IMR-90 (cell line): ENCODE data around the gene APPBP2. TPM values are rescaled to one million over a fixed set of nuclear protein-coding genes. Genes with fewer than 3 reads are reported as not detected.
A peak's percentile ranks its signal among the peaks of the same experiment; 100 is the strongest.

Source experiments
- ATAC-seq: fragments of 200-7000 bp; cut with Tn5 transposase; 2 replicates; pipeline ENCODE4 v1.9.1; 2020; ENCODE audit warnings: low read depth, mild to moderate bottlenecking, moderate library complexity
- BruUV-seq: library from RNA; stranded (reverse); fragments of 400-500 nt; replicated peaks from 2 replicates; lab custom pipeline; 2021; lab: Mats Ljungman, UMichigan
- CTCF ChIA-PET: fragments of 300-600 bp; formaldehyde crosslinking; extraction: SDS; loops from one replicate; lab custom pipeline; 2021; ENCODE audit warnings: antibody characterized with exemption; lab: Yijun Ruan, JAX
- POLR2A ChIA-PET: fragments of 300-600 bp; sonication (Branson Sonifier 250); formaldehyde crosslinking; loops from one replicate; lab custom pipeline; 2022; ENCODE audit warnings: antibody characterized with exemption; ENCODE audit not compliant: unreplicated experiment; lab: Charles Lee
- DNase-seq: peaks from one replicate; pipeline ENCODE4 v3.0.0; 2013
- H2AFZ ChIP-seq: replicated peaks from 2 replicates; pipeline ENCODE3; 2013; ENCODE audit warnings: low read length, mild to moderate bottlenecking; ENCODE audit not compliant: poor library complexity
- H2AK5ac ChIP-seq: 2 replicates; pipeline ENCODE4 v1.6.1; 2013; ENCODE audit warnings: low read depth, low read length, inconsistent platforms
- H2AK9ac ChIP-seq: replicated peaks from 2 replicates; pipeline ENCODE3; 2013; ENCODE audit warnings: mild to moderate bottlenecking, low read depth, low read length, moderate library complexity; ENCODE audit not compliant: poor library complexity
- H2BK120ac ChIP-seq: 2 replicates; pipeline ENCODE4 v1.6.1; 2013; ENCODE audit warnings: low read depth, low read length, inconsistent platforms
- H2BK15ac ChIP-seq: 3 replicates; pipeline ENCODE4 v1.6.1; 2013; ENCODE audit warnings: low read depth, low read length, inconsistent platforms
- H2BK20ac ChIP-seq: 2 replicates; pipeline ENCODE4 v1.6.1; 2013; ENCODE audit warnings: low read depth, mild to moderate bottlenecking, inconsistent platforms, low read length, moderate library complexity
- H2BK5ac ChIP-seq: 2 replicates; pipeline ENCODE4 v1.6.1; 2013; ENCODE audit warnings: mild to moderate bottlenecking, low read depth, low read length, inconsistent platforms; ENCODE audit not compliant: poor library complexity, severe bottlenecking
- H3K14ac ChIP-seq: replicated peaks from 2 replicates; pipeline ENCODE4 v1.6.1; 2013; ENCODE audit warnings: low read depth, low read length, inconsistent platforms
- H3K18ac ChIP-seq: 2 replicates; pipeline ENCODE4 v1.6.1; 2013; ENCODE audit warnings: low read depth, low read length, control low read depth
- H3K23ac ChIP-seq: 2 replicates; pipeline ENCODE4 v1.6.1; 2013; ENCODE audit warnings: low read depth, low read length, inconsistent platforms
- H3K27ac ChIP-seq: 2 replicates; pipeline ENCODE4 v1.5.1; 2013; ENCODE audit warnings: mild to moderate bottlenecking, control low read depth, low read length; ENCODE audit not compliant: insufficient read depth
- H3K27me3 ChIP-seq: 2 replicates; pipeline ENCODE4 v1.6.1; 2013; ENCODE audit warnings: low read length; ENCODE audit not compliant: control insufficient read depth, insufficient read depth
- H3K36me3 ChIP-seq: 2 replicates; pipeline ENCODE4 v1.6.1; 2013; ENCODE audit warnings: low read length, mixed read lengths; ENCODE audit not compliant: control insufficient read depth, insufficient read depth
- H3K4ac ChIP-seq: 2 replicates; pipeline ENCODE4 v1.6.1; 2013; ENCODE audit warnings: low read depth, low read length, inconsistent platforms
- H3K4me1 ChIP-seq: 2 replicates; pipeline ENCODE4 v1.6.1; 2013; ENCODE audit warnings: low read length, mixed read lengths; ENCODE audit not compliant: control insufficient read depth, insufficient read depth
- H3K4me2 ChIP-seq: 2 replicates; pipeline ENCODE4 v1.6.1; 2013; ENCODE audit warnings: low read depth, mild to moderate bottlenecking, control low read depth, low read length, moderate library complexity
- H3K4me3 ChIP-seq: 2 replicates; pipeline ENCODE4 v1.5.1; 2013; ENCODE audit warnings: low read depth, mild to moderate bottlenecking, control low read depth, low read length, moderate library complexity; ENCODE audit not compliant: insufficient read depth
- H3K56ac ChIP-seq: 2 replicates; pipeline ENCODE4 v1.6.1; 2013; ENCODE audit warnings: low read length, inconsistent platforms; ENCODE audit not compliant: insufficient read depth; ENCODE audit errors: extremely low read depth
- H3K79me1 ChIP-seq, 2 experiments: 2 replicates each; pipeline ENCODE4 v1.6.1; 2013; ENCODE audit warnings: low read length in 2 of 2, inconsistent platforms in 1 of 2, low read depth in 1 of 2
- H3K9ac ChIP-seq: 2 replicates; pipeline ENCODE4 v1.6.1; 2013; ENCODE audit warnings: low read depth, low read length, control low read depth
- H3K9me1 ChIP-seq: 2 replicates; pipeline ENCODE4 v1.6.1; 2013; ENCODE audit warnings: low read length, inconsistent platforms; ENCODE audit not compliant: insufficient read depth
- H3K9me3 ChIP-seq: 2 replicates; pipeline ENCODE4 v1.6.1; 2013; ENCODE audit warnings: low read length; ENCODE audit not compliant: control insufficient read depth, insufficient read depth
- H4K20me1 ChIP-seq: 2 replicates; pipeline ENCODE4 v1.6.1; 2013; ENCODE audit warnings: low read length, inconsistent platforms; ENCODE audit not compliant: insufficient read depth
- H4K5ac ChIP-seq: 2 replicates; pipeline ENCODE4 v1.6.1; 2013; ENCODE audit warnings: mild to moderate bottlenecking, low read depth, low read length, control low read depth
- H4K8ac ChIP-seq, 2 experiments: 2 replicates each; pipeline ENCODE4 v1.6.1; 2013; ENCODE audit warnings: low read depth in 2 of 2, low read length in 2 of 2, control low read depth in 1 of 2, inconsistent platforms in 1 of 2
- H4K91ac ChIP-seq: 2 replicates; pipeline ENCODE4 v1.6.1; 2013; ENCODE audit warnings: low read depth, low read length, inconsistent platforms; ENCODE audit not compliant: insufficient read depth
- BHLHE40 ChIP-seq: fragments of 150-350 bp; IDR thresholded peaks from 2 replicates; pipeline ENCODE4 v1.6.1; 2016; ENCODE audit warnings: mild to moderate bottlenecking, low read depth, low read length
- CEBPB ChIP-seq: IDR thresholded peaks from 2 replicates; pipeline ENCODE4 v1.6.1; 2012; ENCODE audit warnings: low read depth, low read length, improper control_type of control experiment
- CHD1 ChIP-seq: IDR thresholded peaks from 2 replicates; pipeline ENCODE4 v1.6.1; 2012; ENCODE audit warnings: low read depth, low read length, improper control_type of control experiment
- CTCF ChIP-seq: conservative IDR thresholded peaks from 2 replicates; pipeline ENCODE4 v1.5.1; 2012; ENCODE audit warnings: mild to moderate bottlenecking, low read depth, low read length, improper control_type of control experiment
- ELK1 ChIP-seq: fragments of 150-350 bp; IDR thresholded peaks from 2 replicates; pipeline ENCODE4 v1.6.1; 2016; ENCODE audit warnings: low read depth, mild to moderate bottlenecking, low read length, moderate library complexity, borderline replicate concordance
- FOS ChIP-seq: fragments of 150-350 bp; IDR thresholded peaks from 2 replicates; pipeline ENCODE4 v1.6.1; 2016; ENCODE audit warnings: low read depth, low read length
- MAFK ChIP-seq: IDR thresholded peaks from 2 replicates; pipeline ENCODE4 v1.6.1; 2012; ENCODE audit warnings: low read depth, low read length, improper control_type of control experiment
- MAZ ChIP-seq: IDR thresholded peaks from 2 replicates; pipeline ENCODE4 v1.6.1; 2012; ENCODE audit warnings: low read depth, mild to moderate bottlenecking, low read length, improper control_type of control experiment, moderate library complexity, borderline replicate concordance
- MXI1 ChIP-seq: IDR thresholded peaks from 2 replicates; pipeline ENCODE4 v1.6.1; 2012; ENCODE audit warnings: low read depth, mild to moderate bottlenecking, low read length, moderate library complexity, borderline replicate concordance
- NFE2L2 ChIP-seq: fragments of 150-350 bp; IDR thresholded peaks from 2 replicates; pipeline ENCODE4 v1.6.1; 2016; ENCODE audit warnings: low read depth, mild to moderate bottlenecking, low read length
- RAD21 ChIP-seq: IDR thresholded peaks from 2 replicates; pipeline ENCODE4 v1.6.1; 2012; ENCODE audit warnings: low read length, improper control_type of control experiment
- RCOR1 ChIP-seq: IDR thresholded peaks from 2 replicates; pipeline ENCODE4 v1.6.1; 2012; ENCODE audit warnings: mild to moderate bottlenecking, low read length, improper control_type of control experiment; ENCODE audit not compliant: insufficient replicate concordance
- RFX5 ChIP-seq: IDR thresholded peaks from 2 replicates; pipeline ENCODE4 v1.8.0; 2012; ENCODE audit warnings: low read depth, mild to moderate bottlenecking, low read length, moderate library complexity
- USF2 ChIP-seq: fragments of 150-350 bp; IDR thresholded peaks from 2 replicates; pipeline ENCODE4 v1.6.1; 2017; ENCODE audit warnings: mild to moderate bottlenecking, antibody characterized with exemption, low read length, low read depth
- WGBS, 2 experiments: methylation state at CpG; one replicate each; pipeline versions ENCODE4 v1.1.5 to v1.1.7; 2013; ENCODE audit warnings: missing lambda C conversion rate in 2 of 2; ENCODE audit not compliant: insufficient read length in 1 of 2; ENCODE audit errors: extremely low coverage in 2 of 2; 5-methylcytosine and 5-hydroxymethylcytosine counted together
- dilution Hi-C: fragments of 300-500 bp; cut with HindIII; formaldehyde crosslinking; loops from one replicate; pipeline ENCODE4 v1.14.3; 2018; ENCODE audit warnings: low sequenced_read_pairs; ENCODE audit not compliant: unreplicated experiment
- in situ Hi-C: fragments of 300-500 bp; cut with MboI; formaldehyde crosslinking; loops from 3 replicates; pipeline ENCODE4 v1.14.3; 2019; ENCODE audit warnings: low sequenced_read_pairs, inconsistent platforms, mixed read lengths
- intact Hi-C: fragments of 100-400 bp; cut with micrococcal nuclease; formaldehyde crosslinking; loops from 2 replicates; pipeline ENCODE4 v1.10.0; 2022
- polyA plus RNA-seq, 3 experiments: library from polyadenylated mRNA; depleted of rRNA; stranded (reverse); fragments of >200 nt; gene quantifications; 2 replicates each; pipeline ENCODE4 v1.2.3, GENCODE V29; 2012; ENCODE audit warnings: low replicate concordance in 1 of 3
- total RNA-seq: library from RNA; depleted of rRNA; stranded (reverse); fragments of >200 nt; gene quantifications from 2 replicates; pipeline ENCODE4 v1.2.3, GENCODE V29; 2012

The APPBP2 gene
- total and polyA plus RNA-seq, 2 of the 4 experiments (the other 2 are of a cell fraction), result 12.3 to 93.9 TPM

- intact Hi-C loops, result loop anchor here (5.0 kb wide), 1 partner anchor 195 kb away; no protein-coding TSS in a partner anchor
- Histone ChIP-seq H4K91ac (no peak overlapping the region), H3K23ac (no peak overlapping the region), H3K14ac (no peak overlapping the region), H4K5ac (no peak overlapping the region), H3K9me1 (no peaks in the 10 kb centered on the region; the same call in 1 of the 2 replicates), H3K27ac (no peak overlapping the region), H4K8ac (no peak overlapping the region), H3K4me1 (no peaks in the 10 kb centered on the region; the same call in 1 of the 2 replicates), H3K36me3 (peaks cover 6% of the 10 kb centered on the region), H2AK9ac (no peak overlapping the region), H2BK120ac (no peak overlapping the region), H2BK15ac (no peak overlapping the region), H2BK5ac (peak overlapping the region; percentile 6), H4K20me1 (no peaks in the 10 kb centered on the region; the same call in 1 of the 2 replicates), H3K4me3 (no peak overlapping the region), H3K9me3 (no peaks in the 10 kb centered on the region), H2AK5ac (no peak overlapping the region), H3K4ac (no peak overlapping the region), H3K9ac (no peak overlapping the region), H2BK20ac (no peak overlapping the region), H3K79me1 (peaks cover 0 to 3% of the 10 kb centered on the region in 2 experiments; a peak in 1 of 4 replicates), H3K4me2 (no peak overlapping the region), H3K27me3 (no peaks in the 10 kb centered on the region), H3K56ac (no peak overlapping the region), H2AFZ (no peak overlapping the region), H3K18ac (no peak overlapping the region)
- ChIA-PET CTCF (no interaction called here), POLR2A (no interaction called here)
- peak; percentile 58 for ATAC-seq
- in situ Hi-C loops, result no loop called here
- 67% methylated on average over 1 of the region's 6 CpGs; no CpG with 5 or more reads in 1 of the 2 experiments for WGBS, 2 experiments
- BruUV-seq, result no TSS peak
- dilution Hi-C loops, result no loop called here
- DNase-seq, result peak; percentile 63
- no peak for TF ChIP-seq CEBPB
- TF ChIP-seq USF2, result no peak
- no peak for TF ChIP-seq MXI1
- no peak for TF ChIP-seq RFX5
- TF ChIP-seq RCOR1, result no peak
- no peak for TF ChIP-seq FOS
- TF ChIP-seq MAFK, result no peak
- TF ChIP-seq BHLHE40, result no peak
- no peak for TF ChIP-seq ELK1
- no peak for TF ChIP-seq NFE2L2
- TF ChIP-seq CTCF, result no peak
- TF ChIP-seq CHD1, result no peak
- no peak for TF ChIP-seq MAZ
- no peak for TF ChIP-seq RAD21
These were observed 83.5 kb downstream of the APPBP2 start for GRCh38 chr17:60442271-60443173.
